Measurements from ENCODE around the gene PCDHGA12. TPM values are rescaled to one million over a fixed set of nuclear protein-coding genes. Genes with fewer than 3 reads are reported as not detected.

The PCDHGA12 gene
- total and polyA plus RNA-seq, 4 donors: 0.75 to 18.8 (median 5.2) TPM

- WGBS, 2 donors: 0 to 1% methylated on average over 58 of the region's 58 CpGs
- peak overlapping the region in 1 of 2 donors; percentile 28 for H3K27ac ChIP-seq (ENCODE audit: low read depth in 1 of 2, low read length in 2 of 2)
- DNase-seq: peak; percentile 78 to 88
Measured at GRCh38 chr5:141476132-141476911, 46.0 kb downstream of the PCDHGA12 start.

GRCh38 chr5:141477044-141477575 lies 46.8 kb downstream of the PCDHGA12 start:
- H3K27ac ChIP-seq (ENCODE audit: low read depth in 1 of 2, low read length in 2 of 2): no peak overlapping the region
- no peak for ATAC-seq (ENCODE audit: low FRiP score)
- WGBS, 2 donors: 22 to 30% methylated on average over 24 of the region's 24 CpGs
- H3K4me3 ChIP-seq (ENCODE audit: low read length in 2 of 2): peak overlapping the region; percentile 6 to 47
- H3K9me3 ChIP-seq (ENCODE audit: control insufficient read depth, low read length): no peaks in the 10 kb centered on the region
- no peaks in the 10 kb centered on the region for H3K27me3 ChIP-seq (ENCODE audit: control insufficient read depth in 1 of 2, insufficient read depth in 2 of 2, low read length in 1 of 2)
- DNase-seq: no peak
- H3K4me1 ChIP-seq (ENCODE audit: control insufficient read depth in 1 of 2, insufficient read depth in 2 of 2, low read length in 2 of 2): peaks cover 0 to 12% of the 10 kb centered on the region in 2 donors
- intact Hi-C loops (cut with DNase I): loop anchor here (2.0 to 5.0 kb wide), 3 partner anchors 35 to 84 kb away; no protein-coding TSS in a partner anchor
- no peaks in the 10 kb centered on the region for H3K36me3 ChIP-seq (ENCODE audit: control insufficient read depth in 1 of 2, insufficient read depth in 2 of 2, low read length in 1 of 2)

More at GRCh38 chr5:141476132-141476911, 46.0 kb downstream of the PCDHGA12 start:
- Histone ChIP-seq H3K4me3 (ENCODE audit: low read length in 2 of 2) (peak overlapping the region; percentile 6 to 47), H3K4me1 (ENCODE audit: control insufficient read depth in 1 of 2, insufficient read depth in 2 of 2, low read length in 2 of 2) (peaks cover 0 to 12% of the 10 kb centered on the region in 2 donors), H3K9me3 (ENCODE audit: control insufficient read depth, low read length) (no peaks in the 10 kb centered on the region), H3K27me3 (ENCODE audit: control insufficient read depth in 1 of 2, insufficient read depth in 2 of 2, low read length in 1 of 2) (no peaks in the 10 kb centered on the region), H3K36me3 (ENCODE audit: control insufficient read depth in 1 of 2, insufficient read depth in 2 of 2, low read length in 1 of 2) (no peaks in the 10 kb centered on the region)
- peak; percentile 76 for ATAC-seq (ENCODE audit: low FRiP score)
- intact Hi-C loops (cut with DNase I): loop anchor here (2.0 to 5.0 kb wide), 3 partner anchors 36 to 84 kb away; no protein-coding TSS in a partner anchor

GRCh38 chr5:141477815-141478214 lies 47.5 kb downstream of the PCDHGA12 start:
- H3K4me3 ChIP-seq (ENCODE audit: low read length in 2 of 2): peak overlapping the region in 1 of 2 donors; percentile 47
- WGBS, 2 donors: 60 to 64% methylated on average over 13 of the region's 13 CpGs
- no peaks in the 10 kb centered on the region for H3K9me3 ChIP-seq (ENCODE audit: control insufficient read depth, low read length)
- no peak overlapping the region for H3K27ac ChIP-seq (ENCODE audit: low read depth in 1 of 2, low read length in 2 of 2)
- DNase-seq (no peak), ATAC-seq (ENCODE audit: low FRiP score) (no peak)
- H3K4me1 ChIP-seq (ENCODE audit: control insufficient read depth in 1 of 2, insufficient read depth in 2 of 2, low read length in 2 of 2): peaks cover 0 to 12% of the 10 kb centered on the region in 2 donors
- intact Hi-C loops (cut with DNase I): loop anchor here (2.0 to 5.0 kb wide), 3 partner anchors 34 to 83 kb away; no protein-coding TSS in a partner anchor
- H3K27me3 ChIP-seq (ENCODE audit: control insufficient read depth in 1 of 2, insufficient read depth in 2 of 2, low read length in 1 of 2): no peaks in the 10 kb centered on the region
- H3K36me3 ChIP-seq (ENCODE audit: control insufficient read depth in 1 of 2, insufficient read depth in 2 of 2, low read length in 1 of 2): no peaks in the 10 kb centered on the region

GRCh38 chr5:141478321-141478945 lies 48.1 kb downstream of the PCDHGA12 start:
- H3K4me1 ChIP-seq (ENCODE audit: control insufficient read depth in 1 of 2, insufficient read depth in 2 of 2, low read length in 2 of 2): peaks cover 0 to 12% of the 10 kb centered on the region in 2 donors
- no peaks in the 10 kb centered on the region for H3K27me3 ChIP-seq (ENCODE audit: control insufficient read depth in 1 of 2, insufficient read depth in 2 of 2, low read length in 1 of 2)
- 44 to 46% methylated on average over 20 of the region's 20 CpGs for WGBS, 2 donors
- H3K27ac ChIP-seq (ENCODE audit: low read depth in 1 of 2, low read length in 2 of 2): no peak overlapping the region
- DNase-seq (no peak), ATAC-seq (ENCODE audit: low FRiP score) (no peak)
- H3K4me3 ChIP-seq (ENCODE audit: low read length in 2 of 2): peak overlapping the region in 1 of 2 donors; percentile 47
- H3K9me3 ChIP-seq (ENCODE audit: control insufficient read depth, low read length): no peaks in the 10 kb centered on the region
- no peaks in the 10 kb centered on the region for H3K36me3 ChIP-seq (ENCODE audit: control insufficient read depth in 1 of 2, insufficient read depth in 2 of 2, low read length in 1 of 2)
- intact Hi-C loops (cut with DNase I): loop anchor here in 1 of 2 donors (5.0 kb wide), 1 partner anchor 34 kb away; no protein-coding TSS in a partner anchor

- DNase-seq: no peak
- intact Hi-C loops (cut with DNase I): loop anchor here in 1 of 2 donors (5.0 kb wide), 1 partner anchor 33 kb away; no protein-coding TSS in a partner anchor
- ATAC-seq (ENCODE audit: low FRiP score): no peak
- Histone ChIP-seq H3K27me3 (ENCODE audit: control insufficient read depth in 1 of 2, insufficient read depth in 2 of 2, low read length in 1 of 2) (no peaks in the 10 kb centered on the region), H3K36me3 (ENCODE audit: control insufficient read depth in 1 of 2, insufficient read depth in 2 of 2, low read length in 1 of 2) (no peaks in the 10 kb centered on the region), H3K27ac (ENCODE audit: low read depth in 1 of 2, low read length in 2 of 2) (no peak overlapping the region), H3K4me1 (ENCODE audit: control insufficient read depth in 1 of 2, insufficient read depth in 2 of 2, low read length in 2 of 2) (peaks cover 0 to 21% of the 10 kb centered on the region in 2 donors), H3K4me3 (ENCODE audit: low read length in 2 of 2) (peak overlapping the region in 1 of 2 donors; percentile 43), H3K9me3 (ENCODE audit: control insufficient read depth, low read length) (no peaks in the 10 kb centered on the region)
Measured at GRCh38 chr5:141479776-141480175, 49.5 kb downstream of the PCDHGA12 start.

Other genes starting within 250 kb of the PCDHGA12 start
Only the 30 nearest of the 35 such genes appear.
- 1 to 10 TPM; 4.2 to 6.7 TPM for gene PCDHB13, start 216.6 kb upstream of the PCDHGA12 start, total RNA-seq
- 1 to 10 TPM in 1 of 2 donors, under 1 TPM in 1; 0.75 to 1.3 TPM for gene PCDHB13, start 216.6 kb upstream of the PCDHGA12 start, polyA plus RNA-seq
- 10 to 100 TPM in 1 of 2 donors, 1 to 10 TPM in 1; 7.5 to 10.1 TPM for gene PCDHB14, start 207.2 kb upstream of the PCDHGA12 start, total RNA-seq
- gene PCDHB14, start 207.2 kb upstream of the PCDHGA12 start, polyA plus RNA-seq: 1 to 10 TPM; 1.0 to 5.0 TPM
- gene PCDHB15, start 185.1 kb upstream of the PCDHGA12 start, total RNA-seq: 10 to 100 TPM in 1 of 2 donors, 1 to 10 TPM in 1; 8.7 to 10.9 TPM
- 10 to 100 TPM in 1 of 2 donors, 1 to 10 TPM in 1; 4.4 to 12.1 TPM for gene PCDHB15, start 185.1 kb upstream of the PCDHGA12 start, polyA plus RNA-seq
- 1 to 10 TPM in 1 of 2 donors, under 1 TPM in 1; 0.69 to 1.1 TPM for gene SLC25A2, start 126.5 kb upstream of the PCDHGA12 start, total RNA-seq
- not detected for gene SLC25A2, start 126.5 kb upstream of the PCDHGA12 start, polyA plus RNA-seq
- gene TAF7, start 109.7 kb upstream of the PCDHGA12 start, total RNA-seq: 10 to 100 TPM; 59.8 to 79.1 TPM
- gene TAF7, start 109.7 kb upstream of the PCDHGA12 start, polyA plus RNA-seq: 10 to 100 TPM; 53.5 to 65.3 TPM
- 1 to 10 TPM in 1 of 2 donors, under 1 TPM in 1; 0.91 to 1.6 TPM for gene PCDHGA1, start 100.0 kb upstream of the PCDHGA12 start, total RNA-seq
- 1 to 10 TPM in 1 of 2 donors, not detected in 1; 1.0 TPM for gene PCDHGA1, start 100.0 kb upstream of the PCDHGA12 start, polyA plus RNA-seq
- gene PCDHGA2, start 91.7 kb upstream of the PCDHGA12 start, total RNA-seq: 10 to 100 TPM in 1 of 2 donors, 1 to 10 TPM in 1; 6.2 to 10.6 TPM
- 1 to 10 TPM in 1 of 2 donors, under 1 TPM in 1; 0.75 to 4.2 TPM for gene PCDHGA2, start 91.7 kb upstream of the PCDHGA12 start, polyA plus RNA-seq
- gene PCDHGA3, start 86.7 kb upstream of the PCDHGA12 start, total RNA-seq: 1 to 10 TPM; 4.1 to 7.4 TPM
- 1 to 10 TPM in 1 of 2 donors, under 1 TPM in 1; 0.50 to 2.4 TPM for gene PCDHGA3, start 86.7 kb upstream of the PCDHGA12 start, polyA plus RNA-seq
- gene PCDHGB1, start 80.4 kb upstream of the PCDHGA12 start, total RNA-seq: 1 to 10 TPM; 3.5 to 6.5 TPM
- under 1 TPM; 0.75 to 0.92 TPM for gene PCDHGB1, start 80.4 kb upstream of the PCDHGA12 start, polyA plus RNA-seq
- 10 to 100 TPM in 1 of 2 donors, 1 to 10 TPM in 1; 7.1 to 10.2 TPM for gene PCDHGA4, start 75.5 kb upstream of the PCDHGA12 start, total RNA-seq
- 1 to 10 TPM; 1.3 to 2.0 TPM for gene PCDHGA4, start 75.5 kb upstream of the PCDHGA12 start, polyA plus RNA-seq
- 10 to 100 TPM in 1 of 2 donors, 1 to 10 TPM in 1; 6.5 to 11.7 TPM for gene PCDHGB2, start 70.5 kb upstream of the PCDHGA12 start, total RNA-seq
- 1 to 10 TPM in 1 of 2 donors, under 1 TPM in 1; 0.38 to 1.1 TPM for gene PCDHGB2, start 70.5 kb upstream of the PCDHGA12 start, polyA plus RNA-seq
- 10 to 100 TPM in 1 of 2 donors, 1 to 10 TPM in 1; 7.5 to 11.5 TPM for gene PCDHGA5, start 66.3 kb upstream of the PCDHGA12 start, total RNA-seq
- 1 to 10 TPM in 1 of 2 donors, under 1 TPM in 1; 0.25 to 1.4 TPM for gene PCDHGA5, start 66.3 kb upstream of the PCDHGA12 start, polyA plus RNA-seq
- 1 to 10 TPM; 7.4 to 9.7 TPM for gene PCDHGB3, start 60.3 kb upstream of the PCDHGA12 start, total RNA-seq
- gene PCDHGB3, start 60.3 kb upstream of the PCDHGA12 start, polyA plus RNA-seq: under 1 TPM in 1 of 2 donors, not detected in 1; 0.82 TPM
- gene PCDHGA6, start 56.6 kb upstream of the PCDHGA12 start, total RNA-seq: 10 to 100 TPM in 1 of 2 donors, 1 to 10 TPM in 1; 8.8 to 12.0 TPM
- 1 to 10 TPM in 1 of 2 donors, under 1 TPM in 1; 0.38 to 4.0 TPM for gene PCDHGA6, start 56.6 kb upstream of the PCDHGA12 start, polyA plus RNA-seq
- 1 to 10 TPM; 6.4 to 8.0 TPM for gene PCDHGA7, start 47.8 kb upstream of the PCDHGA12 start, total RNA-seq
- 1 to 10 TPM in 1 of 2 donors, not detected in 1; 2.1 TPM for gene PCDHGA7, start 47.8 kb upstream of the PCDHGA12 start, polyA plus RNA-seq
- 10 to 100 TPM in 1 of 2 donors, 1 to 10 TPM in 1; 7.3 to 10.1 TPM for gene PCDHGB4, start 42.8 kb upstream of the PCDHGA12 start, total RNA-seq
- gene PCDHGB4, start 42.8 kb upstream of the PCDHGA12 start, polyA plus RNA-seq: 1 to 10 TPM in 1 of 2 donors, under 1 TPM in 1; 0.50 to 2.7 TPM
- 1 to 10 TPM; 3.0 to 6.8 TPM for gene PCDHGA8, start 37.9 kb upstream of the PCDHGA12 start, total RNA-seq
- gene PCDHGA8, start 37.9 kb upstream of the PCDHGA12 start, polyA plus RNA-seq: under 1 TPM; 0.13 to 0.54 TPM
- 10 to 100 TPM; 11.7 to 18.2 TPM for gene PCDHGB5, start 32.6 kb upstream of the PCDHGA12 start, total RNA-seq
- 1 to 10 TPM; 2.0 to 5.0 TPM for gene PCDHGB5, start 32.6 kb upstream of the PCDHGA12 start, polyA plus RNA-seq
- 10 to 100 TPM in 1 of 2 donors, 1 to 10 TPM in 1; 8.2 to 13.2 TPM for gene PCDHGA9, start 27.7 kb upstream of the PCDHGA12 start, total RNA-seq
- gene PCDHGA9, start 27.7 kb upstream of the PCDHGA12 start, polyA plus RNA-seq: 1 to 10 TPM in 1 of 2 donors, under 1 TPM in 1; 0.75 to 1.4 TPM
- 10 to 100 TPM in 1 of 2 donors, 1 to 10 TPM in 1; 9.5 to 14.6 TPM for gene PCDHGB6, start 22.5 kb upstream of the PCDHGA12 start, total RNA-seq
- 1 to 10 TPM in 1 of 2 donors, under 1 TPM in 1; 0.38 to 2.4 TPM for gene PCDHGB6, start 22.5 kb upstream of the PCDHGA12 start, polyA plus RNA-seq
- gene PCDHGA10, start 17.5 kb upstream of the PCDHGA12 start, total RNA-seq: 10 to 100 TPM in 1 of 2 donors, 1 to 10 TPM in 1; 6.1 to 11.4 TPM
- gene PCDHGA10, start 17.5 kb upstream of the PCDHGA12 start, polyA plus RNA-seq: 1 to 10 TPM in 1 of 2 donors, under 1 TPM in 1; 0.61 to 1.1 TPM
- gene PCDHGB7, start 12.8 kb upstream of the PCDHGA12 start, total RNA-seq: 10 to 100 TPM; 12.7 to 24.7 TPM
- 1 to 10 TPM; 2.1 to 3.8 TPM for gene PCDHGB7, start 12.8 kb upstream of the PCDHGA12 start, polyA plus RNA-seq
- 1 to 10 TPM; 7.1 to 9.2 TPM for gene PCDHGA11, start 9.5 kb upstream of the PCDHGA12 start, total RNA-seq
- gene PCDHGA11, start 9.5 kb upstream of the PCDHGA12 start, polyA plus RNA-seq: under 1 TPM; 0.50 to 0.72 TPM
- gene PCDHGC3, start 45.5 kb downstream of the PCDHGA12 start, total RNA-seq: 100 to 1,000 TPM in 1 of 2 donors, 10 to 100 TPM in 1; 67.3 to 116 TPM
- 10 to 100 TPM; 23.9 to 99.0 TPM for gene PCDHGC3, start 45.5 kb downstream of the PCDHGA12 start, polyA plus RNA-seq
- gene PCDHGC4, start 54.5 kb downstream of the PCDHGA12 start, total RNA-seq: 1 to 10 TPM; 2.8 to 6.1 TPM
- gene PCDHGC4, start 54.5 kb downstream of the PCDHGA12 start, polyA plus RNA-seq: under 1 TPM; 0.05 to 0.38 TPM
- gene PCDHGC5, start 58.6 kb downstream of the PCDHGA12 start, total RNA-seq: 1 to 10 TPM; 2.8 to 6.3 TPM
- under 1 TPM; 0.25 to 0.84 TPM for gene PCDHGC5, start 58.6 kb downstream of the PCDHGA12 start, polyA plus RNA-seq
- gene DIAPH1, start 188.5 kb downstream of the PCDHGA12 start, total RNA-seq: 100 to 1,000 TPM in 1 of 2 donors, 10 to 100 TPM in 1; 93.4 to 125 TPM
- 10 to 100 TPM; 30.8 to 44.1 TPM for gene DIAPH1, start 188.5 kb downstream of the PCDHGA12 start, polyA plus RNA-seq
- gene HDAC3, start 206.3 kb downstream of the PCDHGA12 start, total RNA-seq: 10 to 100 TPM; 52.4 to 54.3 TPM
- 10 to 100 TPM; 21.3 to 86.8 TPM for gene HDAC3, start 206.3 kb downstream of the PCDHGA12 start, polyA plus RNA-seq
- 1 to 10 TPM; 1.5 to 1.9 TPM for gene RELL2, start 206.5 kb downstream of the PCDHGA12 start, total RNA-seq
- 1 to 10 TPM in 1 of 2 donors, under 1 TPM in 1; 0.63 to 2.9 TPM for gene RELL2, start 206.5 kb downstream of the PCDHGA12 start, polyA plus RNA-seq
- gene FCHSD1, start 220.9 kb downstream of the PCDHGA12 start, total RNA-seq: 10 to 100 TPM; 33.1 to 47.3 TPM
- 10 to 100 TPM in 1 of 2 donors, 1 to 10 TPM in 1; 9.4 to 59.7 TPM for gene FCHSD1, start 220.9 kb downstream of the PCDHGA12 start, polyA plus RNA-seq

Data from aorta (tissue), 5 donors.